ENCODE measurements around the gene CXCR6.

Gene CXCR6

DNA sequence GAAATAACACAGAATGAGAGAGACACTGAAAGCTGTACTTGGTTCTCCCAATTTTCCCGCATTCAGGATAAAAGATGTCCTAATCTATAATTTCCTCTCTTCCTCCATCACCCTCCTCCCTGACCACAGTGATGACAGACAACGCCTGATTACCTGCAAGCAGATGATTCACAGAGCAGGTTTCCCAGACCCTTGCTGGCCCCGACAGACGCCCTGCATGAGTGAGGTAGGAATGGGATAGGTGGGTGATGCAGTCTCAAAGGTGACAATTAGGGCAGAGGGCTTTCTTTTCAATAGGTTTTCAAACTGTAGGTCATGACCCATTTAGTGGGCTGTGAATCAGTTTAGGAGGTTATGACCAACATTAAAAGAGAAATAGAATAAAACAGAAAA lies 5.2 kb upstream of the CXCR6 start:
- Histone ChIP-seq H3K79me2 (ENCODE audit: low read length) (no peaks in the 10 kb centered on the region), H3K4me2 (ENCODE audit: low read length) (no peak overlapping the region), H3K9ac (ENCODE audit: low read length) (no peak overlapping the region), H3K27ac (ENCODE audit: low read length) (no peak overlapping the region), H3K36me3 (replicated peaks; ENCODE audit: low read depth, low read length) (peaks cover 41% of the 10 kb centered on the region), H3K27me3 (ENCODE audit: low read depth, low read length) (no peaks in the 10 kb centered on the region), H3K4me1 (ENCODE audit: low read length) (peaks cover 12% of the 10 kb centered on the region), H4K20me1 (ENCODE audit: insufficient read depth, low read length) (no peaks in the 10 kb centered on the region), H2AFZ (ENCODE audit: low read depth, low read length) (no peak overlapping the region), H3K9me3 (ENCODE audit: insufficient read depth, low read length) (no peaks in the 10 kb centered on the region), H3K4me3 (ENCODE audit: low read length) (no peak overlapping the region)
- no peak for TF ChIP-seq CTCF (IDR thresholded peaks at IDR 0.05; ENCODE audit: low read depth, low read length)
- TF ChIP-seq EZH2phosphoT487 (IDR thresholded peaks at IDR 0.05; ENCODE audit: low read depth): no peak

- peak overlapping the region; percentile 44 for H3K4me2 ChIP-seq (ENCODE audit: low read length)
- no peaks in the 10 kb centered on the region for H4K20me1 ChIP-seq (ENCODE audit: insufficient read depth, low read length)
- no peak overlapping the region for H2AFZ ChIP-seq (ENCODE audit: low read depth, low read length)
- no peak overlapping the region for H3K4me3 ChIP-seq (ENCODE audit: low read length)
- no peaks in the 10 kb centered on the region for H3K27me3 ChIP-seq (ENCODE audit: low read depth, low read length)
- peaks cover 12% of the 10 kb centered on the region for H3K4me1 ChIP-seq (ENCODE audit: low read length)
- H3K9ac ChIP-seq (ENCODE audit: low read length): no peak overlapping the region
- peaks cover 36% of the 10 kb centered on the region for H3K36me3 ChIP-seq (replicated peaks; ENCODE audit: low read depth, low read length)
- H3K9me3 ChIP-seq (ENCODE audit: insufficient read depth, low read length): no peaks in the 10 kb centered on the region
- peak; percentile 97 for TF ChIP-seq CTCF (IDR thresholded peaks at IDR 0.05; ENCODE audit: low read depth, low read length)
- TF ChIP-seq EZH2phosphoT487 (IDR thresholded peaks at IDR 0.05; ENCODE audit: low read depth): no peak
- H3K27ac ChIP-seq (ENCODE audit: low read length): no peak overlapping the region
- H3K79me2 ChIP-seq (ENCODE audit: low read length): no peaks in the 10 kb centered on the region
Observed at GRCh38 chr3:45938864-45939263, 4.4 kb upstream of the CXCR6 start.

DNA sequence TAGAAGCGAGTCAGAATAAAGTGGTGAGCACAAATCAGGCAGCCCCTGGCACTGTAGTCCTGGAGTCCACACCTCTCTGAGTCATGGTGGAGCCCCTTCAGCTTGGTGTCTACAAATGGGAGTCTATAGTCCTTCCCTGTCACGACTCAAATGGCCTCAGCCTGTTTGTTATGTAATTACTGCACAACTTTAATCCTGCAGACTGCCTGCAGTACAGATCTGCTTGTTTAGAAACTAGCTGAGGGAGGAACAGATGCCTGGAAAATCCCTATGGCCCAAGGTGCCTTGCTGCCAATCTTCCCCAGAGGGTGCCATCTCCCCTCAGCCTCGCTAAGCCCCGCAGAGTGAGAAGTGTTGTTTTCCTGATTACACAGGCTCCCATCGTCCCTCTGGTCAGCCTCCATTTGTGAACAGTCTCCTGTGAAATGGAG lies 3.9 kb upstream of the CXCR6 start:
- H4K20me1 ChIP-seq (ENCODE audit: insufficient read depth, low read length): no peaks in the 10 kb centered on the region
- no peaks in the 10 kb centered on the region for H3K9me3 ChIP-seq (ENCODE audit: insufficient read depth, low read length)
- peaks cover 36% of the 10 kb centered on the region for H3K36me3 ChIP-seq (replicated peaks; ENCODE audit: low read depth, low read length)
- no peak overlapping the region for H3K4me3 ChIP-seq (ENCODE audit: low read length)
- no peaks in the 10 kb centered on the region for H3K79me2 ChIP-seq (ENCODE audit: low read length)
- no peak overlapping the region for H3K9ac ChIP-seq (ENCODE audit: low read length)
- no peaks in the 10 kb centered on the region for H3K27me3 ChIP-seq (ENCODE audit: low read depth, low read length)
- no peak for TF ChIP-seq EZH2phosphoT487 (IDR thresholded peaks at IDR 0.05; ENCODE audit: low read depth)
- TF ChIP-seq CTCF (IDR thresholded peaks at IDR 0.05; ENCODE audit: low read depth, low read length): peak; percentile 36
- peaks cover 12% of the 10 kb centered on the region for H3K4me1 ChIP-seq (ENCODE audit: low read length)
- H2AFZ ChIP-seq (ENCODE audit: low read depth, low read length): no peak overlapping the region
- no peak overlapping the region for H3K27ac ChIP-seq (ENCODE audit: low read length)
- peak overlapping the region; percentile 44 for H3K4me2 ChIP-seq (ENCODE audit: low read length)

- Histone ChIP-seq H3K4me1 (ENCODE audit: low read length) (peaks cover 12% of the 10 kb centered on the region), H2AFZ (ENCODE audit: low read depth, low read length) (no peak overlapping the region), H4K20me1 (ENCODE audit: insufficient read depth, low read length) (0 out of 2 replicates have a peak, but pooled peaks cover 3% of the 10 kb centered on the region), H3K4me2 (ENCODE audit: low read length) (no peak overlapping the region), H3K9ac (ENCODE audit: low read length) (no peak overlapping the region), H3K79me2 (ENCODE audit: low read length) (no peaks in the 10 kb centered on the region), H3K36me3 (replicated peaks; ENCODE audit: low read depth, low read length) (peaks cover 31% of the 10 kb centered on the region), H3K4me3 (ENCODE audit: low read length) (no peak overlapping the region), H3K27me3 (ENCODE audit: low read depth, low read length) (no peaks in the 10 kb centered on the region), H3K27ac (ENCODE audit: low read length) (no peak overlapping the region), H3K9me3 (ENCODE audit: insufficient read depth, low read length) (no peaks in the 10 kb centered on the region)
- TF ChIP-seq EZH2phosphoT487 (IDR thresholded peaks at IDR 0.05; ENCODE audit: low read depth) (no peak), CTCF (IDR thresholded peaks at IDR 0.05; ENCODE audit: low read depth, low read length) (no peak)
Observed at GRCh38 chr3:45940004-45940780, 3.1 kb upstream of the CXCR6 start.

All from OCI-LY3 (cell line).